B cell (primary cell): Measurements from ENCODE around the gene ZNF366. TPM values are rescaled to one million over a fixed set of nuclear protein-coding genes. Genes with fewer than 3 reads are reported as not detected.

Source experiments
- ATAC-seq: fragments of 200-7000 bp; cut with Tn5 transposase; one replicate; pipeline ENCODE4 v1.10.0; 2021; ENCODE audit warnings: low read depth, mild to moderate bottlenecking, moderate number of reproducible peaks, moderate library complexity
- CTCF ChIA-PET: fragments of 350-600 bp; sonication (Branson Sonifier 250); formaldehyde crosslinking; loops from one replicate; lab custom pipeline; 2021; ENCODE audit warnings: antibody characterized with exemption, inconsistent platforms; lab: Charles Lee
- POLR2A ChIA-PET: fragments of 350-600 bp; sonication (Branson Sonifier 250); formaldehyde crosslinking; loops from one replicate; lab custom pipeline; 2021; ENCODE audit warnings: antibody characterized with exemption; lab: Charles Lee
- DNase-seq: peaks from one replicate; pipeline ENCODE4 v3.0.0; 2013
- H2AFZ ChIP-seq: 2 replicates; pipeline ENCODE4 v1.6.1; 2012; ENCODE audit warnings: mild to moderate bottlenecking, low read depth, low read length; ENCODE audit not compliant: insufficient read depth, poor library complexity, severe bottlenecking
- H3K27ac ChIP-seq, 2 donors: 1 replicate in 1 of 2; 2 replicates in 1 of 2; pipeline ENCODE4 v1.5.1; 2012 to 2013; ENCODE audit warnings: low read length in 2 of 2, mild to moderate bottlenecking in 2 of 2, moderate library complexity in 1 of 2
- H3K27me3 ChIP-seq, 4 experiments: fragments of 200-600 bp in 1 of 4; sonication (generic) in 1 of 4; replicated peaks in 1 of 4; 1 replicate in 2 of 4; 2 replicates in 2 of 4; pipeline versions ENCODE4 v1.6.1 to v1.7.0; 2013 to 2016; ENCODE audit warnings: low read length in 3 of 4, mild to moderate bottlenecking in 2 of 4, mixed read lengths in 1 of 4, moderate library complexity in 1 of 4; ENCODE audit not compliant: insufficient read depth in 4 of 4, control insufficient read depth in 3 of 4; ENCODE audit errors: control extremely low read depth in 1 of 4
- H3K36me3 ChIP-seq, 2 experiments: replicated peaks in 1 of 2; 1 replicate in 1 of 2; 2 replicates in 1 of 2; pipeline versions ENCODE4 v1.6.1 to v1.7.1; 2013; ENCODE audit warnings: low read length in 1 of 2; ENCODE audit not compliant: insufficient read depth in 2 of 2, control insufficient read depth in 1 of 2; ENCODE audit errors: control extremely low read depth in 1 of 2, extremely low read depth in 1 of 2
- H3K4me1 ChIP-seq, 2 donors: fragments of 200-600 bp in 1 of 2; sonication (generic) in 1 of 2; 1 replicate in 1 of 2; 2 replicates in 1 of 2; pipeline versions ENCODE4 v1.5.1 to v1.6.1; 2013 to 2017; ENCODE audit warnings: low read length in 2 of 2; ENCODE audit not compliant: control insufficient read depth in 2 of 2, insufficient read depth in 2 of 2
- H3K4me2 ChIP-seq: replicated peaks from 2 replicates; pipeline ENCODE3; 2012; ENCODE audit warnings: mild to moderate bottlenecking, low read depth, low read length; ENCODE audit not compliant: poor library complexity, severe bottlenecking
- H3K4me3 ChIP-seq, 5 experiments: fragments of 200-600 bp in 1 of 5; sonication (generic) in 1 of 5; 1 replicate in 3 of 5; 2 replicates in 2 of 5; pipeline versions ENCODE4 v1.5.1 to v1.7.0; 2011 to 2016; ENCODE audit warnings: low read length in 4 of 5, mild to moderate bottlenecking in 4 of 5, low read depth in 2 of 5, control low read depth in 1 of 5, moderate library complexity in 1 of 5; ENCODE audit not compliant: insufficient read depth in 1 of 5; ENCODE audit errors: control extremely low read depth in 1 of 5, extremely low read depth in 1 of 5
- H3K79me2 ChIP-seq: fragments of 200-600 bp; sonication (generic); one replicate; pipeline ENCODE4 v1.6.0; 2016; ENCODE audit warnings: low read length; ENCODE audit not compliant: control insufficient read depth, insufficient read depth
- H3K9ac ChIP-seq: fragments of 200-600 bp; sonication (generic); 2 replicates; pipeline ENCODE4 v1.6.1; 2017; ENCODE audit warnings: mild to moderate bottlenecking, low read length, moderate library complexity
- H3K9me3 ChIP-seq, 3 donors: one replicate each; pipeline versions ENCODE4 v1.6.1 to v1.7.1; 2013; ENCODE audit warnings: low read length in 2 of 3; ENCODE audit not compliant: control insufficient read depth in 2 of 3, insufficient read depth in 1 of 3; ENCODE audit errors: control extremely low read depth in 1 of 3
- H4K20me1 ChIP-seq: 2 replicates; pipeline ENCODE4 v1.6.0; 2012; ENCODE audit warnings: mild to moderate bottlenecking, low read length; ENCODE audit not compliant: insufficient read depth, control insufficient read depth, poor library complexity, severe bottlenecking
- H3K27ac Mint-ChIP-seq: one replicate; pipeline ENCODE4 v1.8.0; 2021; ENCODE audit warnings: mixed read lengths
- H3K27me3 Mint-ChIP-seq: one replicate; pipeline ENCODE4 v1.8.0; 2021; ENCODE audit warnings: mixed read lengths
- H3K4me1 Mint-ChIP-seq: one replicate; pipeline ENCODE4 v1.8.0; 2021; ENCODE audit warnings: mixed read lengths
- H3K4me3 Mint-ChIP-seq: one replicate; pipeline ENCODE4 v1.8.0; 2021; ENCODE audit warnings: mixed read lengths
- H3K9me3 Mint-ChIP-seq: one replicate; pipeline ENCODE4 v1.8.0; 2022; ENCODE audit warnings: mixed read lengths; ENCODE audit not compliant: insufficient read depth
- EZH2 ChIP-seq: IDR thresholded peaks from 2 replicates; pipeline ENCODE4 v1.6.1; 2012; ENCODE audit warnings: borderline replicate concordance, low read depth, mild to moderate bottlenecking, moderate library complexity, low read length; ENCODE audit not compliant: insufficient read depth, poor library complexity, severe bottlenecking
- WGBS: methylation state at CpG from one replicate; pipeline ENCODE4 v1.1.5; 2013; ENCODE audit warnings: missing lambda C conversion rate; ENCODE audit not compliant: insufficient coverage; 5-methylcytosine and 5-hydroxymethylcytosine counted together
- intact Hi-C: fragments of 100-400 bp; cut with micrococcal nuclease; formaldehyde crosslinking; loops from one replicate; pipeline ENCODE4 v1.10.0; 2022
- polyA plus RNA-seq: library from polyadenylated mRNA; depleted of rRNA; stranded (reverse); fragments of >200 nt; gene quantifications from 2 replicates; pipeline ENCODE4 v1.2.3, GENCODE V29; 2012
- total RNA-seq, 2 donors: library from RNA; stranded (reverse); fragments of 120-200 nt in 1 of 2; gene quantifications; 1 replicate in 1 of 2; 2 replicates in 1 of 2; pipeline versions ENCODE4 v1.2.3 to v1.2.4, GENCODE V29; 2013 to 2022
- TF ChIP-seq, protein P1 (sequence below): fragments of 200-600 bp; IDR thresholded peaks from one replicate; pipeline ENCODE4 v1.8.0; 2022; ENCODE audit warnings: antibody characterized with exemption, mild to moderate bottlenecking

Gene ZNF366
- total and polyA plus RNA-seq, 2 donors (not counting 1 experiment from before 2014, with no cell fraction given), result 0.03 TPM; not detected in 1

GRCh38 chr5:72447751-72448150 is 59.5 kb downstream of the ZNF366 start:
- H3K27me3 Mint-ChIP-seq, result no peaks in the 10 kb centered on the region
- H3K4me3 Mint-ChIP-seq, result no peak overlapping the region
- H2AFZ ChIP-seq, result no peak overlapping the region
- H3K36me3 ChIP-seq, result no peaks in the 10 kb centered on the region
- ChIA-PET CTCF (no interaction called here), POLR2A (no interaction called here)
- no peak overlapping the region for H3K9ac ChIP-seq
- DNase-seq, result no peak
- no peaks in the 10 kb centered on the region for H4K20me1 ChIP-seq
- intact Hi-C loops, result no loop called here
- no peaks in the 10 kb centered on the region for H3K27me3 ChIP-seq
- peaks cover 19% of the 10 kb centered on the region for H3K4me1 Mint-ChIP-seq
- no peak overlapping the region for H3K27ac Mint-ChIP-seq
- WGBS, result no CpG with 5 or more reads among the region's 4 CpGs
- ATAC-seq, result no peak
- H3K9me3 Mint-ChIP-seq, result no peaks in the 10 kb centered on the region
- no peak overlapping the region for H3K27ac ChIP-seq
- H3K4me2 ChIP-seq, result no peak overlapping the region
- TF ChIP-seq, protein P1, sequence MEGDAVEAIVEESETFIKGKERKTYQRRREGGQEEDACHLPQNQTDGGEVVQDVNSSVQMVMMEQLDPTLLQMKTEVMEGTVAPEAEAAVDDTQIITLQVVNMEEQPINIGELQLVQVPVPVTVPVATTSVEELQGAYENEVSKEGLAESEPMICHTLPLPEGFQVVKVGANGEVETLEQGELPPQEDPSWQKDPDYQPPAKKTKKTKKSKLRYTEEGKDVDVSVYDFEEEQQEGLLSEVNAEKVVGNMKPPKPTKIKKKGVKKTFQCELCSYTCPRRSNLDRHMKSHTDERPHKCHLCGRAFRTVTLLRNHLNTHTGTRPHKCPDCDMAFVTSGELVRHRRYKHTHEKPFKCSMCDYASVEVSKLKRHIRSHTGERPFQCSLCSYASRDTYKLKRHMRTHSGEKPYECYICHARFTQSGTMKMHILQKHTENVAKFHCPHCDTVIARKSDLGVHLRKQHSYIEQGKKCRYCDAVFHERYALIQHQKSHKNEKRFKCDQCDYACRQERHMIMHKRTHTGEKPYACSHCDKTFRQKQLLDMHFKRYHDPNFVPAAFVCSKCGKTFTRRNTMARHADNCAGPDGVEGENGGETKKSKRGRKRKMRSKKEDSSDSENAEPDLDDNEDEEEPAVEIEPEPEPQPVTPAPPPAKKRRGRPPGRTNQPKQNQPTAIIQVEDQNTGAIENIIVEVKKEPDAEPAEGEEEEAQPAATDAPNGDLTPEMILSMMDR, result no peak
- no peak for TF ChIP-seq EZH2
- peaks cover 15 to 18% of the 10 kb centered on the region in 2 donors for H3K4me1 ChIP-seq
- no peak overlapping the region for H3K4me3 ChIP-seq
- no peaks in the 10 kb centered on the region for H3K9me3 ChIP-seq
- H3K79me2 ChIP-seq, result no peaks in the 10 kb centered on the region

GRCh38 chr5:72445969-72446368 is 61.2 kb downstream of the ZNF366 start:
- no peak overlapping the region for H2AFZ ChIP-seq
- no peak overlapping the region for H3K27ac Mint-ChIP-seq
- no peaks in the 10 kb centered on the region for H3K36me3 ChIP-seq
- H3K27me3 ChIP-seq, result no peaks in the 10 kb centered on the region
- no peaks in the 10 kb centered on the region for H3K4me1 ChIP-seq
- intact Hi-C loops, result no loop called here
- no peaks in the 10 kb centered on the region for H3K27me3 Mint-ChIP-seq
- WGBS, result 94% methylated on average over 2 of the region's 2 CpGs
- H3K4me3 ChIP-seq, result no peak overlapping the region
- H3K4me2 ChIP-seq, result no peak overlapping the region
- no peaks in the 10 kb centered on the region for H4K20me1 ChIP-seq
- no peaks in the 10 kb centered on the region for H3K79me2 ChIP-seq
- TF ChIP-seq, protein P1, result no peak
- no peak for TF ChIP-seq EZH2
- no peak overlapping the region for H3K27ac ChIP-seq
- no peak overlapping the region for H3K9ac ChIP-seq
- H3K4me3 Mint-ChIP-seq, result no peak overlapping the region
- H3K4me1 Mint-ChIP-seq, result peaks cover 3% of the 10 kb centered on the region
- H3K9me3 ChIP-seq, result no peaks in the 10 kb centered on the region
- POLR2A ChIA-PET, result no interaction called here
- ATAC-seq (no peak), DNase-seq (no peak)
- no peaks in the 10 kb centered on the region for H3K9me3 Mint-ChIP-seq
- CTCF ChIA-PET, result no interaction called here
